Neural cell (in vitro differentiated cells): Measurements from ENCODE around the gene IP6K3. TPM values are rescaled to one million over a fixed set of nuclear protein-coding genes. Genes with fewer than 3 reads are reported as not detected.

Experiments
- H2AFZ ChIP-seq: fragments of 200-600, 300-800 bp; sonication (generic), shearing (Covaris generic); 2 replicates; pipeline ENCODE4 v1.6.0; 2014; ENCODE audit warnings: low read depth, mild to moderate bottlenecking, antibody characterized with exemption, low read length, moderate library complexity
- H3F3A ChIP-seq: fragments of 200-600 bp; shearing (Covaris generic); 2 replicates; pipeline ENCODE4 v1.6.1; 2016; ENCODE audit warnings: mild to moderate bottlenecking, moderate library complexity, mixed read lengths, antibody characterized with exemption, low read length; ENCODE audit not compliant: insufficient read depth, poor library complexity, severe bottlenecking
- H3K27ac ChIP-seq: fragments of 200-600, 300-800 bp; sonication (generic), shearing (Covaris generic); 2 replicates; pipeline ENCODE4 v1.5.1; 2014; ENCODE audit warnings: mild to moderate bottlenecking, low read length, moderate library complexity
- H3K27me3 ChIP-seq: fragments of 300-800, 200-600 bp; sonication (generic), shearing (Covaris generic); 2 replicates; pipeline ENCODE4 v1.6.0; 2014; ENCODE audit warnings: mild to moderate bottlenecking, low read depth, low read length, moderate library complexity; ENCODE audit not compliant: insufficient read depth
- H3K36me3 ChIP-seq: fragments of 300-800, 200-600 bp; sonication (generic), shearing (Covaris generic); 2 replicates; pipeline ENCODE4 v1.5.1; 2014; ENCODE audit warnings: mild to moderate bottlenecking, antibody characterized with exemption, low read length, moderate library complexity; ENCODE audit not compliant: insufficient read depth
- H3K4me2 ChIP-seq: fragments of 300-800, 200-600 bp; sonication (generic), shearing (Covaris generic); 2 replicates; pipeline ENCODE4 v1.6.0; 2014; ENCODE audit warnings: mild to moderate bottlenecking, low read length
- H3K4me3 ChIP-seq: fragments of 300-800, 200-600 bp; sonication (generic), shearing (Covaris generic); 2 replicates; pipeline ENCODE4 v1.5.1; 2014; ENCODE audit warnings: mild to moderate bottlenecking, low read length, moderate library complexity
- H3K79me2 ChIP-seq: fragments of 200-600 bp; shearing (Covaris generic); replicated peaks from 2 replicates; pipeline ENCODE4 v1.6.0; 2014; ENCODE audit warnings: mild to moderate bottlenecking, low read length, moderate library complexity; ENCODE audit not compliant: insufficient read depth
- H3K9ac ChIP-seq: fragments of 300-800, 200-600 bp; sonication (generic), shearing (Covaris generic); 2 replicates; pipeline ENCODE4 v1.6.1; 2016; ENCODE audit warnings: mild to moderate bottlenecking, low read length, mixed read lengths
- H3K9me2 ChIP-seq: fragments of 200-600 bp; shearing (Covaris generic); 2 replicates; pipeline ENCODE4 v1.6.1; 2016; ENCODE audit warnings: mild to moderate bottlenecking, low read length, mixed read lengths; ENCODE audit not compliant: insufficient read depth
- H3K9me3 ChIP-seq: fragments of 200-600, 300-800 bp; sonication (generic), shearing (Covaris generic); 2 replicates; pipeline ENCODE4 v1.6.1; 2016; ENCODE audit warnings: mild to moderate bottlenecking, mixed run types, low read length, moderate library complexity, mixed read lengths
- H4K20me1 ChIP-seq: fragments of 200-600 bp; shearing (Covaris generic); 2 replicates; pipeline ENCODE4 v1.6.1; 2016; ENCODE audit warnings: mild to moderate bottlenecking, mixed run types; ENCODE audit not compliant: insufficient read depth
- EP300 ChIP-seq: fragments of 450-650 bp; conservative IDR thresholded peaks from 2 replicates; pipeline ENCODE4 v1.6.1; 2014; ENCODE audit warnings: antibody characterized with exemption, mild to moderate bottlenecking, moderate library complexity; ENCODE audit not compliant: poor library complexity, severe bottlenecking
- EZH2 ChIP-seq: fragments of 200-600, 300-800 bp; shearing (Covaris generic), sonication (generic); IDR thresholded peaks from 2 replicates; pipeline ENCODE4 v1.6.1; 2014; ENCODE audit warnings: antibody characterized with exemption, low read length, borderline replicate concordance, mild to moderate bottlenecking; ENCODE audit not compliant: insufficient read depth, poor library complexity, severe bottlenecking
- MXI1 ChIP-seq: fragments of 450-650 bp; conservative IDR thresholded peaks from 2 replicates; pipeline ENCODE4 v1.6.1; 2014; ENCODE audit warnings: antibody characterized with exemption, mild to moderate bottlenecking; ENCODE audit not compliant: poor library complexity, severe bottlenecking
- POLR2AphosphoS5 ChIP-seq: IDR thresholded peaks from 2 replicates; pipeline ENCODE4 v1.6.1; 2012
- RAD21 ChIP-seq: fragments of 450-650 bp; conservative IDR thresholded peaks from 2 replicates; pipeline ENCODE4 v1.6.1; 2014; ENCODE audit warnings: antibody characterized with exemption, mild to moderate bottlenecking, moderate library complexity
- REST ChIP-seq: IDR thresholded peaks from 2 replicates; pipeline ENCODE4 v1.6.1; 2012; ENCODE audit warnings: borderline replicate concordance
- SMC3 ChIP-seq: fragments of 450-650 bp; conservative IDR thresholded peaks from 2 replicates; pipeline ENCODE4 v1.6.1; 2014; ENCODE audit warnings: antibody characterized with exemption, mild to moderate bottlenecking, moderate library complexity; ENCODE audit not compliant: poor library complexity
- TAF1 ChIP-seq: IDR thresholded peaks from 2 replicates; pipeline ENCODE4 v1.6.1; 2012; ENCODE audit warnings: low read depth
- polyA plus RNA-seq: library from polyadenylated mRNA; depleted of rRNA; stranded (reverse); fragments of >200 nt; gene quantifications from 2 replicates; pipeline ENCODE4 v1.2.3, GENCODE V29; 2014
- TF ChIP-seq, protein P1 (sequence below): fragments of 450-650 bp; IDR thresholded peaks from 2 replicates; pipeline ENCODE4 v1.5.1; 2014; ENCODE audit warnings: antibody characterized with exemption, mild to moderate bottlenecking, moderate library complexity; ENCODE audit not compliant: poor library complexity, severe bottlenecking

IP6K3 gene
- polyA plus RNA-seq, 1 donor from 2014 or later: not detected

DNA sequence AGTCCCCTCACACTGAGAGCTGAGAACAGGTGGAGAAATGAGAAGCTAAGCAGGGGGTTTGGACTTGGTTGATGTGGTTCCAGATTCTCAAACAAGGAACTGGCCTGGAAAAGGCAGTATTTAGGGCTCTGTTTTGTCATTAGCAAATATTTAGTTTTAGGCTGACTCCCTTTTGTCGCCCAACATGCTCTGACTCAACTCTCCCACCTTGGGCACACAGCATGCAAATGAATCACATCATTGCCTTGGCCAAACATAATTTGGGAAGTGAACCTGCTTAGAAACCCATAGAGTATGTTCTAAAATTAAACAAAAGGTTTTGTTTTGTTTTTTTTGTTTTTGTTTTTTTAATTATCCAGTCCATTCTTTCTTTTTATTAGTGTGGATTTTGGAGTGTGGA lies 25.7 kb downstream of the IP6K3 start:
- Histone ChIP-seq H3K79me2 (no peaks in the 10 kb centered on the region), H3K9ac (no peak overlapping the region), H2AFZ (no peak overlapping the region), H3K4me2 (no peak overlapping the region), H3K9me3 (no peaks in the 10 kb centered on the region), H3F3A (no peaks in the 10 kb centered on the region), H4K20me1 (no peaks in the 10 kb centered on the region), H3K36me3 (no peaks in the 10 kb centered on the region), H3K27ac (no peak overlapping the region), H3K27me3 (no peaks in the 10 kb centered on the region), H3K4me3 (no peak overlapping the region), H3K9me2 (no peaks in the 10 kb centered on the region)
- no peak for TF ChIP-seq RAD21
- TF ChIP-seq SMC3: no peak
- no peak for TF ChIP-seq EP300
- no peak for TF ChIP-seq TAF1
- TF ChIP-seq EZH2: no peak
- no peak for TF ChIP-seq MXI1
- no peak for TF ChIP-seq POLR2AphosphoS5
- TF ChIP-seq REST: no peak
- TF ChIP-seq, protein P1, sequence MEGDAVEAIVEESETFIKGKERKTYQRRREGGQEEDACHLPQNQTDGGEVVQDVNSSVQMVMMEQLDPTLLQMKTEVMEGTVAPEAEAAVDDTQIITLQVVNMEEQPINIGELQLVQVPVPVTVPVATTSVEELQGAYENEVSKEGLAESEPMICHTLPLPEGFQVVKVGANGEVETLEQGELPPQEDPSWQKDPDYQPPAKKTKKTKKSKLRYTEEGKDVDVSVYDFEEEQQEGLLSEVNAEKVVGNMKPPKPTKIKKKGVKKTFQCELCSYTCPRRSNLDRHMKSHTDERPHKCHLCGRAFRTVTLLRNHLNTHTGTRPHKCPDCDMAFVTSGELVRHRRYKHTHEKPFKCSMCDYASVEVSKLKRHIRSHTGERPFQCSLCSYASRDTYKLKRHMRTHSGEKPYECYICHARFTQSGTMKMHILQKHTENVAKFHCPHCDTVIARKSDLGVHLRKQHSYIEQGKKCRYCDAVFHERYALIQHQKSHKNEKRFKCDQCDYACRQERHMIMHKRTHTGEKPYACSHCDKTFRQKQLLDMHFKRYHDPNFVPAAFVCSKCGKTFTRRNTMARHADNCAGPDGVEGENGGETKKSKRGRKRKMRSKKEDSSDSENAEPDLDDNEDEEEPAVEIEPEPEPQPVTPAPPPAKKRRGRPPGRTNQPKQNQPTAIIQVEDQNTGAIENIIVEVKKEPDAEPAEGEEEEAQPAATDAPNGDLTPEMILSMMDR: no peak

DNA sequence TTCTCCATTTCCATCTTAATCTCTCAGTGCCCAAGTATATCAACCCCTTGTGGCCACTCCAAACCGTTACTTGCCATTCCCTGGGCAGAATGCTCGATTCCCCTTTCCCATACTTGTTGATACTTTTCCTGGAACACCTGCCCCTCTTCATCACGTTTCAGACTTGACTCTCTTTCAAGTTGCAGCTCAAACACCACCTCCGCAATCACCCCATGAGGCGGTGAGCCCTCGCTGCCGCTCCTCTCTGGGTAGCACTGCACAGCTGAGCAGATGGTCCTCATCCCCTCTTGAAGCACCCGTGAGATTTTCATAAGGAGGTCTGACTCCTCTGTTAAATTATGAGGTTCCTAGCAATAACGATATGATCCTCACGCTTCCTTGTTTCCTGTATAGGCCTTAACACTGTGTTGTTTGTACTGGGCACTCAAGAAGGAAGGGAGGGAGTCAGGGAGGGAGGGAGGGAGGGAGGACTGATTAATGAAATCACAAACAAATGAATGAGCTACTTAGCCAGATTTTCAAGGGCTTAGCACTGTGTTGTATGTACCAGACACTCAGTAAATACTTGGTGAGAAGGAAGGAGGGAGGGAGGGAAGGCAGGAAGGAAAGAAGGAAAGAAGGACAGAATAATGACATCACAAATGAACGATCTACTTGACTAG lies 27.2 kb downstream of the IP6K3 start:
- Histone ChIP-seq H3K27me3 (no peaks in the 10 kb centered on the region), H3K4me2 (no peak overlapping the region), H3K27ac (no peak overlapping the region), H3K9me3 (no peaks in the 10 kb centered on the region), H2AFZ (no peak overlapping the region), H3K9me2 (no peaks in the 10 kb centered on the region), H4K20me1 (no peaks in the 10 kb centered on the region), H3F3A (no peaks in the 10 kb centered on the region), H3K9ac (no peak overlapping the region), H3K4me3 (no peak overlapping the region), H3K79me2 (no peaks in the 10 kb centered on the region), H3K36me3 (no peaks in the 10 kb centered on the region)
- TF ChIP-seq RAD21: no peak
- no peak for TF ChIP-seq MXI1
- no peak for TF ChIP-seq REST
- no peak for TF ChIP-seq SMC3
- TF ChIP-seq POLR2AphosphoS5: no peak
- TF ChIP-seq EP300: no peak
- TF ChIP-seq TAF1: no peak
- TF ChIP-seq EZH2: no peak
